HG02642 (cell line): ENCODE measurements around the gene GRID2.

Experiments used
- ATAC-seq: cut with Tn5 transposase; IDR thresholded peaks from one replicate; pipeline ENCODE4 v1.9.1; 2021; ENCODE audit warnings: mild to moderate bottlenecking; ENCODE audit not compliant: unreplicated experiment, poor library complexity

Gene GRID2

DNA sequence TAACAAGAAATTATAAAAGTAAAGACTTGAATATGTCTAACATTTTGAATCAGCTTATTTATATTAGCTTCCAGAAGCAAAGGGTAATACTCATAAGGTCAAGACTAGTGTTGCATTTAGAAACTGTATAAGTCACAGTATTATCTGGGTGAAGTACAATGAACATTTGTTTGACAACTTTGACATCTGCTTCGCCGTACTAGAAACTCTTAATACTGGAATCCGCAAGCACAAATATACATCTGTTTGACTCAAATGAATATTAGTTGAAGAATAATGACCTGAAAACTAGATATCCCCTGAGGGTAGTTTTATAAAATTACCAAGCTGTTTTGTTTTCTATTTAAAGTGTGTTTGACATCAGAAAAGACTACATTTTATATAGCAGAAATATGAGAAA lies 1389.4 kb downstream of the GRID2 start:
- no peak for ATAC-seq

DNA sequence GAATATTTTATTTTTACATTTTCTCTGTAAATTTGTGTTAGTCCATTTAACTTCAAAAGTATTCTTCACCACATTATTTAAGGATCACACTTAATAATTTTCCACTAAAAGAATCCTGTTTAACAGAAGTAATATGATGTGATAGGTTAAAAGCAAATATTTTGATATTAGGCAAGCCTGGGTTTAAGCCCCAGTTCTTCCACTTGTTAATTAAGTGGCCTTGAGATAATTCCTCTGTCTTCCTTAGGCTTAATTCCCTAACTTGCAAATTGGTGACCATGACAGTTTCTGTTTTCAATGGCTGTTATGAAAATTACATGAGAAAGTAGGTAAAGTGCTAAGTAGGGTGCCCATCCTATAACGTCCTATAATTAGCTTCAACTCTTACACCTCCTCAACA lies 1394.9 kb downstream of the GRID2 start:
- no peak for ATAC-seq

DNA sequence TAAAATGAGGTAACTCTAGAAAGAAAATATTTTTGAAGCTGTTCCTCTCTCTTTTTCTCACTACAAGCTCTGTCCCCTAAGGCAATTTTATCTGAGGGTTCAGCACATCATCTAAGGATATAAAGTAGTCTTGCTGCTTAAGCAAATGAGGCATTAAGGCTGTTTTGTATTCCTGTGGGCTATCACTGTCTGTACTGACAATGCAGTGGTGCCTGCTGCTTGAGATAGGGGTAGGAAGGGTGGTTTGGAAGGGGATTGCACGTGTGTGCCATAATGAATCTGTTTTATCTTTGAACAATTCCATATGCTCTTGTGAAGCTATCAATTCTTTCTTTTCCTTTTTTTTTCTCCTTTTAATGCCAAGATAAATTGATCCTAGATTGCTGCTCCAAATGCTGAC lies 1396.8 kb downstream of the GRID2 start:
- no peak for ATAC-seq

DNA sequence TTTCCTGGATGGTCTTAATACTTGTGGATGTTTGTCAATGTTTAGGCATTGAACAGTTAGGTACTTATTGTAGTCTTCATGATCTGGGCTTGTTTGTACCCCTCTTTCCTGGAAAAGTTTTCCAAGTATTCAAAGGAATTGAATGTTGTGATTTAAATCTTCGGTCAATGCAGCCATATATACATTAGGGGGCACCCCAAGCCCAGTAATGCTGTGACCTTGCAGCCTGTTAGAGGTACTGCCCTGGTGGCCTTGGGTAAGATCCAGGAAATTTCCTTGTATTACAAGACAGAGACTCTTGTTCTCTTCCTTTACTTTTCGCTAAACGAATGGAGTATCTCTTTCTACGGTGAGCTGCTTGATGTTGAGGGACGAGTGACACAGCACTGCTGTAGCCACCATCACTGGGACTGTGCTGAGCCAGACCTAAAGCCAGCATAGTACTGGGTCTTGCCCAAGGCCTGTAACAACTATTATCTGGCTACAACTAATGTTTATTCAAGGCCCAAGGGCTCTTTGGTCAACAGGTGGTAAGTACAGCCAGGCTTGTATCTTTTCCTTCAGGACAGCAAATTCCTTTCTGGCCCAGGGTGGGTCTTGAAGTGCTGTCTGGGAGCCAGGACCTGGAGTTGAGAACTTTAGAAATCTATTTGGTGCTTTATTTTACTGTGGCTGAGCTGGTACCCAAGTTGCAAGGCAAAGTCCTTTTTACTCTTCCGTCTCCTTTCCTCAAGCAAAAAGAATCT lies 1406.5 kb downstream of the GRID2 start:
- ATAC-seq: peak; percentile 89

DNA sequence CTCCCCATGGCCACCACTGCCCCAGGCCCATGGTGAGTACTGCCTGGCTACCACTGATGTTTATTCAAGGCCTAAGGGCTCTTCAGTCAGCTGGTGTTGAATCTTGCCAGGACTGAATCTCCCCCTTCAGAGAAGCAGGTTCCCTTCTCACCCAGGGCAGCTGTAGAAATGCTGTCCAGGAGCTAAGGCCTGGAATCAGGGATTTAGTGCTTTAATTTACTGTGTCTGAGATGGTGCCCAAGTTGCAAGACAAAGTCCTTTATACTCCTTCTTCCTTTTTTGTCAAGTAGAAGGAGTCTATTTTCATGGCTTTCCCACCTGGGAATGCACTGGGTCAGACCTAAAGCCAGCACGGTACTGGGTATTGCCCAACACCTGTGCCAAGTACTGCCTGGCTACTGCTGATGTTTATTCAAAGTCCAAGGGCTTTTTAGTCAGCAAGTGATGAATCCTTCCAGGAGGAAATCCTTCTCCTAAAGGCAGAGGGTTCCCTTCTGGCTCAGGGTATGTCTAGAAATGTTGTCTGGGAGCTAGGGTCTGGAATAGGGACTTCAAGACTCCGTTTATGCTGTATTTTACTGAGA lies 1407.2 kb downstream of the GRID2 start:
- no peak for ATAC-seq

DNA sequence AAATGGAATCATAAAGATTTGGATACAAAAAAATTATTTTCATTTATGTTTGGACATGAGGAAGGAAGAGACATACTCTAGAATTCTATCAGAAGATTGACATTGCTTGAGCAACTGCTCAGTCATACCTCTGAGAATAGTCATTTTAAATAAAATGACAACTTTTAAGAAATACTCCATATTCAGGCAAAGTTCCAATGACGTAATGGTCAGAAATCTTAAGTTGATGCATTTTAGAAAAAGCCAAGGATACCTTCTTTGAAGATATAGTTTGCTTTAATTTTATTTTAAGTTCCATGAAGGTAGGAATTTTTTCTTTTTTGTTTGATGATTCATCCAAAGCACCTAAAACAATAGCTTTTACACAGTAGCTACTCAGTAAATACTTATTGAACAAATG lies 1414.5 kb downstream of the GRID2 start:
- ATAC-seq: no peak

DNA sequence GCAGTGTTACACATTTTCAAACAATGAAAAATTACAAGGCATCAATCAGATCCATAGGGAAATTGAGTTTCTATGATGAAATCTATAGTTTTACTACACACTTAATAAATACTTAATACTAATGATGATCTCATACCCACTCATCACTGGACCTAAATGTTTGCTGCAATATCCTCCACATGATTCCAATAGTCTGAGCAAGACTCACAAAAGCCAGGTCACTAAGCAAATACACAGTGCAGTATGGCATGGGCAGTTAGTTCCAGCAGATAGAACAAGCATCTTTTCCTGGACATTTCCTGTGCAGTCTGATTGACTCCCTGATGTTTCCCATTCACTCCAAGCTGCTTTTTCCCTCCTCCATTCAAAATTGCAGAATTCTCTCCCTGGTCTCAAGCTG lies 1415.8 kb downstream of the GRID2 start:
- ATAC-seq: no peak

DNA sequence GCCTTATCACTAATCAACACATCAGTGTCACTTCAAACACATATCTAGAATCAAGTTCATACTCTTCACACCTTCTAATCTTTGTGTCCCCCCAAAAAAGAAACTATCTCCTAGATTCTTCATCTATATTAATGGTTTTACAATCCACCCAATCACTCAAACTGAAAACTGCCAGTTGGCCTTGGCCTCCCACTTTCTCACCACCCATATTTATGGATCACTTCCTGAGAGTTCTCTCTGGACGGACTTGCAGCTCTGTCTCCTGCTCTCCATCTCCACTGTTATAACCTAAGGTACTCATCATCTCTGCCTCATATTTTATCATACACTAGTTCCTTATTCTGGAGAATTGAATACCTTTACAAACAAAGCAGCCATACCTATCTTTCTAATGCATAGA lies 1418.7 kb downstream of the GRID2 start:
- no peak for ATAC-seq

DNA sequence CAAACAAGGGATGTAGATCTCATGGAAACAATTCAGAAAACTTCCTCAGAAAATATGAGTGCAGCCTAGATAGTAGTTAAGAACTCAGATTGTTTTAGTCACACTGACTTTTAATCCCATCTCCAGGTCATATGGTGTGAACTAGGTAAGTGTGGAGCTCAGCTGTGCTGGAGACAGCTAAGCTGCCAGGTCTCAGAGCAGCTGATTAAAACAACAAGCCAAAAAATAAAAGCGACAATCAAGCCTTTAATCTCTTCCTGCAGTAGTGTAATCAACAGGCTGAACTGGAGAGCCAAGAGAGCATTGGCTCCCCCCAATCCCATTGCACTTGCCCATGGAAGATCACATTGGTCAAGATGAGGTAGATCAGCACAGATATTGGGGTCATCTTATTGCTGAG lies 1426.5 kb downstream of the GRID2 start:
- no peak for ATAC-seq

DNA sequence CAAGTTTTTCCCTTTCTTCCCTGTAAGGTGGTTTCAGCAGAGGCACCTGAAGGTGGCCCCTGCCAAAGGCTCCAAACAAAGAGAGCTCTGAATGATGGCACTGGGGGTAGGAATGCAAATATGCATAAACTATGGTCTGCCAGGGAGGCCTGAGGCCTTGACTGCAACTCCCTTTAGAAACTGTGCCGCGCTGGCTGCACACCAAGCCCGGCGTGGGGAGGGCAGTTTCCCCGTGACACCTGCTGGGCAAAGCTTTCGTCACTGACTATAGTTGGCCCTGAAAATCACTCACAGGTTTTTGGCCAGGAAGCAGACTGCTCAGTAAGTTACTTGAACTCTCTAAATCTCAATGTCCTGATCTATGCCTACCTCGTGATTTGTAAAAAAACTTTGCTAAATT lies 1427.0 kb downstream of the GRID2 start:
- ATAC-seq: no peak

DNA sequence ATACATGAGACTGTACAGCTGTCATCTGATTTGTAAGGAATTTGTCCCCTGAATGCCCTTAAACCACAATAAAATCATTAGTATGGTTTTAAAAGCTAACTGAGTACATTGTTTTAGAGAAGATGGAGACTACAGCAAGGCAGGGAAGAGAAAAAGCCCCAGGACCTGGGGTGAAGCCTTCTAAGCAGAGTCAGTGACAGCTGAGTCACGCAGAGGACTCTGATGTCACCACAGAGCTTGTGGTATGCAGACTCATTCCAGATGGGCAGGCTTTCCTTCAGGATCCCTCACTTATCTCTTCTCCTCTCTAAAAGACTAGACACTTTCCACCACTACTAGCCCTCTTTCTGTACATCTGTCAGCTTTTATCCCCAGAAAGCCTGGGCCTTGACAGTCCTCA lies 1427.7 kb downstream of the GRID2 start:
- ATAC-seq: no peak

DNA sequence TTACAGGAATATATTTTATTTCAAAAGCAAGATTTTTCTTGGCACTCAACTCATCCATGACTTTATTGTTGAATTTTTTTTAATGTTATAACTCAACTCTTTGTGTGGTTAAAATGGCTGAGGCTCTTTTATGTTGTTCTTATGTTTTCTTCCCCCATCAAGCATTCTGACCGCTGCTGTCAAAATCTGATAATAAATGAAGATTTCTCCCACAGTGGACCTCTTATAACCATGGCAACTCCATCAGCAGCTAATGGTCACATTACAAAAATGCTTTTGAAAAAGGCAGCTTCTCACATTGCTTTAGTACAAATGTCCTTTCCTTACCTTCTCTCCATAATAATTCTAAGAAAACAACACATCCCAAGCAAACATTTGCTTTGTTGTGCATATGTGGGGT lies 1428.7 kb downstream of the GRID2 start:
- ATAC-seq: no peak

DNA sequence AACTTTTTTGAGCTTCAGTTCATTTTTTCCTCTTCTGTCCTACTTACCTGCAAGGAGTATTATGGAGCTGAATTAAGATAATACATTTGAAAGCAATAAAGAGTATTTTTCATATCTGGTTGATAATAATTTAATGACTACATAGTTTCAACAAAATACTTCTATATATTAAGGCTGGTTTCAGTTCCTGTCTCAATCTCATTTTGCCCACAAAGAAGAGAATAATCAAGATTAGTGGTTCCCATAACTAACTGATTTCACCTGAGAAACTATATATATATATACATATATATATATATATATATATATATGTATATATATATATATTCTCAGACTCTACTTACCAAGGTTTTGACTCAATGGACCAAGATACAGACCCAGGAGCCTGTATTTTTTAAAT lies 1437.1 kb downstream of the GRID2 start:
- ATAC-seq: no peak

DNA sequence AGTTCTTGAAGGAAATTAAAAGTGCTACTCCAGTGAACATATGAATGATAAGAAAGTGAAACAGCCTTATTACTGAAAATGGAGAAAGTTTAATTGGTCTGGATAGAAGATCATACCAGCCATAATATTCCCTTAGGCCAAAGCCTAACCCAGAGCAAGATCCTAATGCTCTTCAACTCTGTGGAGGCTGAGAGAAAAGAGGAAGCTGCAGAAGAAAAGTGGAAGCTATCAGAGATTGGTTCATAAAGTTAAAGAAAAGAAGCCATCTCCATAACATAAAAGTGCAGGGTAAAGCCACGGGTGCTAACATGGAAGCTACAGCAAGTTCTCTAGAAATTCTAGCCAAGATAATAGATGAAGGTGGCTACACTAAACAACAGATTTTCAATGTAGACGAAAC lies 1439.3 kb downstream of the GRID2 start:
- ATAC-seq: no peak

DNA sequence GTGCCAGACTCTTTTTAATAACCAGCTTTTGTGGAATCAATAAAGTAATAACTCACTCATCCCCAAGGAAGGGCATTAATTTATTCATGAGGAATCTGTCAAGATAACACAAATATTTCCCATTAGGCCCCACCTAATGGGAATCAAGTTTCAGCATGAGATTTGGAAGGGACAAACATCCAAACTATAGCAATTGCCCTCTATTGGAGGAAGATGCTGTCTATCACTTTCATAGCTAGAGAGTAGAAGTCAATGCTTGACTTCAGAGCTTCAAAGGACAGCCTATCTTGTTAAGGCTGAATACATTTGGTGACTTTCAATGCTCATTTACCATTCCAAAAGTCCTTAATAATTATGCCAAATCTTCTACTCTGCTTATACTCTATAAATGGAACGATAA lies 1439.9 kb downstream of the GRID2 start:
- ATAC-seq: no peak

DNA sequence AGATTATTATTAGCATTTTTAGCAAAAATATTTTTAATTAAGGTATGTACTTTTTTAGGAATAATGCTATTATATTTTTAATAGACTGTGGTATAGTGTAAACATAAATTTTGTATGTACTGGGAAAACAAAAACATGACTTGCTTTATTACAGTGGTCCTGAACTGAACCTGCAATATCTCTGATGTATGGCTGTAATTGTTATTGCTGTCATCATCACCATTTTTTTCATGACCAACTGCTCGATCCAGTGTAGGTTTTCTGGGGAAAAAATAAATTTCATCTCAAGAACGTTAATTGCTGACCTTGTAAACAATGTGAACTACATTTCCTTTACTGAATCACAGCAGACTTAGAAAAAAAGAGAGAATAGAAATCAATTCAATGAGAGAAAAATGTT lies 1441.2 kb downstream of the GRID2 start:
- ATAC-seq: no peak

DNA sequence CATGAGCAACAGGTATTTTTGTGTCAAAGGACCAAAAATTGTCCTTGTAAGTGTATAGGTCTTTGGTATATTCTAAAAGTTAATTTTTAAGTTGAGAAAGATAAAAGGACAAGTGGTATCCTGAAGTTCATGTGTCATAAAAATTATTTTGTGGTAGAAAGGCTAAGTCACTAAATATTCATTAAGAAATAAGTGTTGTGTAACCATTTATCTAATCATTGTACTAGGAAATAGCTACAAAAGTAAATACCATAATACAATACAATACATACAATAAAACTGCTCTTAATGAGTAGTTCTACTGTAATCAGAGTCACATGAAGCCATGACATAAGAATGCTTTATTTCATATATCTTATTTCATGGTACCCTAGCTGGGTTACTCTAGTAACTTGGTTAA lies 1442.3 kb downstream of the GRID2 start:
- no peak for ATAC-seq

DNA sequence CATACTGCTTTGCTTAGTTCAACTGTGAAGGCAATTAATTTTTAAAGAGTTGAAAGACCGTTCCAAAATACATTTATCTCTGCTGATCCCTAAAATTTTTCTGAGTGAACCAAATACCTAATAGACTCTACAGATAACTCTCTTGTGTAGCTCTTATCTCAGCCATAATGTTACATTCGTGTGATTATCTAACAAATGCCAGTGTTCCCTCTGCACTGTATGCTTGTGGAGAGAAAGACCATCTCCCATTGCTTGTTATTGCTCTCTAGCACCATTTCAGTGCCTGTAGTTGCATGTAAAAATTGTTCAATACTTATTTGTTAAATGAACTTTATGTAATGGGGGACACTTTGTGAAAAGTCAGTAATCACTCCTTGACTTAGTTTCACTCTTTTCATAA lies 1443.5 kb downstream of the GRID2 start:
- ATAC-seq: no peak

DNA sequence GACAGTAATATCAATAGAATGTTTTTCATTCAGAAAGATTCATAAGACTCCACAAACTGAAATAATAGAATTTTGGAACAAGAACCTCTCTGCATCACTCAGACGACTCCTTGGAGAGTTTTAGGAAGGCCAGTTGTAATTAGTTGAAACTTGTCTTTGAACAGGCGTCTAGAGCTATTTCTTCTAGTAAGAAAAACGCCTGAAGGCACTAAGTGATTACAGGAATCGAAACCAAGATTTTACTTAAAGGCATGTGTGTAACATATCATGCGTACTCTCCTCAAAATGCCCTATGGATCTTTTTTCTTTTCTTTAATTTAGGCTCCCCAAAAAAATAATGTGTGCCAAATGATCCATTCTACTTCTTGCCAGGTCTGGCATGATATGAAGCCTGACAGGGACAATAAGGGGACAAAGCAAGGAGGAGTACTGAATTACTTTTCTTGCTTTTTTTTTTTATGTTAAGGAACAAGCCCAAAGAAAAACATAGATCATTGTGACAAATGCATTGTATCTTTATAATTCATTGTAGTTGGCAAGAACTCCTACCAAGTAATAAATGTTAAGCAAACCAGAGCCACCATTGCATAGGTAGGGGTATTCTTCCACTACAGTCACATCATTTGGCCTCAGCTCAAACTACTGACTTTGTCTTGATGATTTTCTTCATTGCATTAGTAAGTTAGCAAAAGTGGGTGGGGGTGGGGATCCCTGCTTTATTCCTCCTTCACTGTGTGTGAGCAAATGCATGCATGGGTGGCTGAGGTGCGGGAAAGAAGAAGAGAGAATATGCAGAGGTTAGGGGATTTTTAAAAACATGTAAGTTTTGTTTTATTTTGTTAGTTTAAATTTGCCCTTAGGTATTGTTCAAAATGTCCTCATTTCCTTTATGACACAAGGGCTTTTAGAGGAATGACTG lies 1444.9 kb downstream of the GRID2 start:
- peak; percentile 24 for ATAC-seq

DNA sequence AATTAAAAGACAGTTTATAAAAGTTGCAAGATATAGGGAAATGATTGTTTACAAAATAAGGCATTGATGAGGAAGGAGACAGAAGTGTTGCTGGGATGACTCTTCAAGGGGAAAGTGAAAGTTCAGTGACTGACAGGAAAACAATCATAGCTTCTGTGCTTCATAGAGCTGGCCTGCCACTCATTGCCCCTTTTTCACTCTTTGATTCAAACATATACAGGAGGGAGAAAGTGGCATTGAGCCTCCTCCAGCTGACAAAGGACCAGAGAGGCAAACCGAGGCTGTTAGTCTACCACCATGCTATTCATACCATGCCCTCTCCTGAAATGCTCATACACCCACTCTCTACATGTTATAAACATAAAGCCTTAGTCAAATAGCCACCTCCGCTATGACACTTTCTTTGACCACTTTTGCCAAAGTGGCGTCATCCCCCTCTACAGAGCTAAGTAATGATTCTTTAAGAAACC lies 1445.6 kb downstream of the GRID2 start:
- ATAC-seq: peak; percentile 84

DNA sequence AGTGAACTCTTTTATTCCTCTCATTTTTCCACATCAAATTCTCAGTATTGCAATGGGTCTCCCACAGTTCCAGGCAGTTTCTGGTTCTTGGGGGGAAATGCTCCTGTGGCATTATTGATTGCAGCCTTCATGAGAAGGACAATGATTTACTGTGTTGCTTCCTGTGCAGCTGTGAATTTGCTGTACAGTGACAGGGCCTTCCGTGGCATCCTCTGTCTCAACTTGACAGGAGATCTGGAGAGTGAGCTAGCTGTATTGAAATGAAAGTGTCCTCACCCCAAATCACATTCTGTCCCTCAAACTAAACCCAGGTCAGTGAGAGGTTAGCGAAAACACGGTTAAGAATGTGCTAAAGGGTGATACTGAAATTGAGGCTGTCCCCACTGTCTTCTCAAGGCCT lies 1447.6 kb downstream of the GRID2 start:
- ATAC-seq: peak; percentile 39
